Activated CD4-positive, alpha-beta T cell treated with anti-CD3 and anti-CD28 coated beads for 36 hours (primary cell): Measurements from ENCODE around the gene MACROD2. TPM values are rescaled to one million over a fixed set of nuclear protein-coding genes. Genes with fewer than 3 reads are reported as not detected.
"Not testable (repeated sequence)": the region's sequence is repeated elsewhere in the genome, so short reads cannot be mapped to it uniquely, and the experiment has no call there.

Experiments
- ATAC-seq: fragments of 200-7000 bp; cut with Tn5 transposase; one replicate; pipeline ENCODE4 v1.10.0; 2021; ENCODE audit warnings: mild to moderate bottlenecking, moderate library complexity
- CTCF ChIA-PET: fragments of 350-600 bp; sonication (Branson Sonifier 250); formaldehyde crosslinking; loops from one replicate; lab custom pipeline; 2021; ENCODE audit warnings: antibody characterized with exemption; lab: Charles Lee
- POLR2A ChIA-PET: fragments of 350-600 bp; sonication (Branson Sonifier 250); formaldehyde crosslinking; loops from one replicate; lab custom pipeline; 2021; ENCODE audit warnings: antibody characterized with exemption, inconsistent platforms; lab: Charles Lee
- DNase-seq: peaks from one replicate; pipeline ENCODE4 v3.0.0-alpha.2; 2020
- H3K27ac Mint-ChIP-seq: one replicate; pipeline ENCODE4 v1.8.0; 2021; ENCODE audit warnings: mixed read lengths
- H3K27me3 Mint-ChIP-seq: one replicate; pipeline ENCODE4 v1.8.0; 2021; ENCODE audit warnings: mixed read lengths
- H3K36me3 Mint-ChIP-seq: one replicate; pipeline ENCODE4 v1.8.0; 2021; ENCODE audit warnings: low read depth, mixed read lengths
- H3K4me1 Mint-ChIP-seq: one replicate; pipeline ENCODE4 v1.8.0; 2021; ENCODE audit warnings: mixed read lengths
- H3K4me3 Mint-ChIP-seq: one replicate; pipeline ENCODE4 v1.8.0; 2021; ENCODE audit warnings: mild to moderate bottlenecking, moderate library complexity, mixed read lengths
- H3K9me3 Mint-ChIP-seq: one replicate; pipeline ENCODE4 v1.8.0; 2021; ENCODE audit warnings: low read depth, mixed read lengths
- intact Hi-C, 2 experiments: fragments of 100-400 bp; cut with DNase I in 1 of 2; cut with micrococcal nuclease in 1 of 2; formaldehyde crosslinking; loops; one replicate each; pipeline versions ENCODE4 v1.14.2 to v1.15.1; 2022 to 2024; cut with DNase I, micrococcal nuclease
- total RNA-seq, 2 experiments: library from RNA; stranded (reverse); gene quantifications; one replicate each; pipeline ENCODE4 v1.2.3, GENCODE V29; 2021

The MACROD2 gene
- total RNA-seq, 2 experiments from 2014 or later: not detected

GRCh38 chr20:15496501-15497039 is 1501.3 kb downstream of the MACROD2 start:
- no peaks in the 10 kb centered on the region for H3K36me3 Mint-ChIP-seq

GRCh38 chr20:15498926-15499325 is 1503.6 kb downstream of the MACROD2 start:
- no peak overlapping the region for H3K27ac Mint-ChIP-seq
- H3K36me3 Mint-ChIP-seq: no peaks in the 10 kb centered on the region
- H3K27me3 Mint-ChIP-seq: no peaks in the 10 kb centered on the region
- no peaks in the 10 kb centered on the region for H3K4me1 Mint-ChIP-seq
- DNase-seq (no peak), ATAC-seq (no peak)
- peaks cover 3% of the 10 kb centered on the region for H3K9me3 Mint-ChIP-seq
- no peak overlapping the region for H3K4me3 Mint-ChIP-seq
- CTCF ChIA-PET: no interaction called here
- intact Hi-C loops: no loop called here
- POLR2A ChIA-PET: no interaction called here

More at GRCh38 chr20:15496501-15497039, 1501.3 kb downstream of the MACROD2 start:
- H3K4me1 Mint-ChIP-seq: no peaks in the 10 kb centered on the region
- no peak for ATAC-seq
- H3K27ac Mint-ChIP-seq: no peak overlapping the region
- intact Hi-C loops: no loop called here
- ChIA-PET POLR2A (no interaction called here), CTCF (no interaction called here)
- no peak overlapping the region for H3K4me3 Mint-ChIP-seq
- no peaks in the 10 kb centered on the region for H3K27me3 Mint-ChIP-seq
- H3K9me3 Mint-ChIP-seq: peaks cover 3% of the 10 kb centered on the region
- no peak for DNase-seq

GRCh38 chr20:15506311-15506710 is 1511.0 kb downstream of the MACROD2 start:
- DNase-seq (no peak), ATAC-seq (no peak)
- H3K36me3 Mint-ChIP-seq: no peaks in the 10 kb centered on the region
- H3K4me3 Mint-ChIP-seq: no peak overlapping the region
- ChIA-PET CTCF (no interaction called here), POLR2A (no interaction called here)
- no peak overlapping the region for H3K27ac Mint-ChIP-seq
- H3K27me3 Mint-ChIP-seq: no peaks in the 10 kb centered on the region
- no peaks in the 10 kb centered on the region for H3K4me1 Mint-ChIP-seq
- no peaks in the 10 kb centered on the region for H3K9me3 Mint-ChIP-seq
- intact Hi-C loops: no loop called here

- intact Hi-C loops: no loop called here
- no peak overlapping the region for H3K4me3 Mint-ChIP-seq
- no peaks in the 10 kb centered on the region for H3K36me3 Mint-ChIP-seq
- ChIA-PET CTCF (no interaction called here), POLR2A (no interaction called here)
- no peak for DNase-seq
- H3K4me1 Mint-ChIP-seq: no peaks in the 10 kb centered on the region
- H3K27ac Mint-ChIP-seq: no peak overlapping the region
- no peaks in the 10 kb centered on the region for H3K9me3 Mint-ChIP-seq
- no peak for ATAC-seq
- H3K27me3 Mint-ChIP-seq: no peaks in the 10 kb centered on the region
Observed at GRCh38 chr20:15507151-15507550, 1511.8 kb downstream of the MACROD2 start.

- DNase-seq: no peak
- ChIA-PET POLR2A (no interaction called here), CTCF (no interaction called here)
- no peaks in the 10 kb centered on the region for H3K9me3 Mint-ChIP-seq
- H3K4me3 Mint-ChIP-seq: no peak overlapping the region
- H3K27me3 Mint-ChIP-seq: no peaks in the 10 kb centered on the region
- intact Hi-C loops: no loop called here
- no peaks in the 10 kb centered on the region for H3K36me3 Mint-ChIP-seq
- ATAC-seq: no peak
- no peaks in the 10 kb centered on the region for H3K4me1 Mint-ChIP-seq
- no peak overlapping the region for H3K27ac Mint-ChIP-seq
Observed at GRCh38 chr20:15511551-15511950, 1516.2 kb downstream of the MACROD2 start.

GRCh38 chr20:15512916-15513315 is 1517.6 kb downstream of the MACROD2 start:
- Mint-ChIP-seq H3K4me1 (no peaks in the 10 kb centered on the region), H3K27me3 (no peaks in the 10 kb centered on the region), H3K9me3 (peaks cover 5% of the 10 kb centered on the region), H3K36me3 (no peaks in the 10 kb centered on the region), H3K27ac (no peak overlapping the region), H3K4me3 (no peak overlapping the region)
- ChIA-PET CTCF (no interaction called here), POLR2A (no interaction called here)
- no peak for ATAC-seq
- no peak for DNase-seq
- intact Hi-C loops: no loop called here

- no peak overlapping the region for H3K27ac Mint-ChIP-seq
- ChIA-PET CTCF (no interaction called here), POLR2A (no interaction called here)
- ATAC-seq (no peak), DNase-seq (no peak)
- H3K27me3 Mint-ChIP-seq: no peaks in the 10 kb centered on the region
- intact Hi-C loops: no loop called here
- H3K4me3 Mint-ChIP-seq: no peak overlapping the region
- H3K9me3 Mint-ChIP-seq: peaks cover 6% of the 10 kb centered on the region
- no peaks in the 10 kb centered on the region for H3K36me3 Mint-ChIP-seq
- no peaks in the 10 kb centered on the region for H3K4me1 Mint-ChIP-seq
Observed at GRCh38 chr20:15515691-15516090, 1520.4 kb downstream of the MACROD2 start.

- DNase-seq (no peak), ATAC-seq (no peak)
- Mint-ChIP-seq H3K36me3 (no peaks in the 10 kb centered on the region), H3K4me1 (no peaks in the 10 kb centered on the region), H3K9me3 (peaks cover 10% of the 10 kb centered on the region), H3K27ac (no peak overlapping the region), H3K4me3 (no peak overlapping the region), H3K27me3 (no peaks in the 10 kb centered on the region)
- POLR2A ChIA-PET: no interaction called here
- intact Hi-C loops: no loop called here
- CTCF ChIA-PET: no interaction called here
Observed at GRCh38 chr20:15520930-15521524, 1525.7 kb downstream of the MACROD2 start.

GRCh38 chr20:15523400-15523799 is 1528.1 kb downstream of the MACROD2 start:
- no peaks in the 10 kb centered on the region for H3K27me3 Mint-ChIP-seq
- intact Hi-C loops: no loop called here
- CTCF ChIA-PET: no interaction called here
- POLR2A ChIA-PET: no interaction called here
- no peak for ATAC-seq
- DNase-seq: no peak
- H3K4me3 Mint-ChIP-seq: no peak overlapping the region
- no peak overlapping the region for H3K27ac Mint-ChIP-seq
- no peaks in the 10 kb centered on the region for H3K4me1 Mint-ChIP-seq
- H3K36me3 Mint-ChIP-seq: no peaks in the 10 kb centered on the region
- H3K9me3 Mint-ChIP-seq: peaks cover 11% of the 10 kb centered on the region

- Mint-ChIP-seq H3K27ac (no peak overlapping the region), H3K9me3 (peaks cover 8% of the 10 kb centered on the region), H3K36me3 (no peaks in the 10 kb centered on the region), H3K27me3 (no peaks in the 10 kb centered on the region), H3K4me3 (no peak overlapping the region), H3K4me1 (no peaks in the 10 kb centered on the region)
- CTCF ChIA-PET: no interaction called here
- ATAC-seq (no peak), DNase-seq (no peak)
- POLR2A ChIA-PET: no interaction called here
- intact Hi-C loops: no loop called here
Observed at GRCh38 chr20:15528391-15529111, 1533.2 kb downstream of the MACROD2 start.

- CTCF ChIA-PET: no interaction called here
Observed at GRCh38 chr20:15535863-15536262, 1540.5 kb downstream of the MACROD2 start.

GRCh38 chr20:15537200-15537599 is 1541.9 kb downstream of the MACROD2 start:
- H3K4me1 Mint-ChIP-seq, POLR2A ChIA-PET, H3K4me3 Mint-ChIP-seq, CTCF ChIA-PET, ATAC-seq, H3K27me3 Mint-ChIP-seq, H3K9me3 Mint-ChIP-seq, H3K36me3 Mint-ChIP-seq, intact Hi-C loops, H3K27ac Mint-ChIP-seq, DNase-seq: not testable (repeated sequence)

More at GRCh38 chr20:15535863-15536262, 1540.5 kb downstream of the MACROD2 start:
- DNase-seq (no peak), ATAC-seq (no peak)
- H3K9me3 Mint-ChIP-seq: peaks cover 9% of the 10 kb centered on the region
- H3K4me3 Mint-ChIP-seq: no peak overlapping the region
- intact Hi-C loops: no loop called here
- H3K27me3 Mint-ChIP-seq: no peaks in the 10 kb centered on the region
- H3K27ac Mint-ChIP-seq: no peak overlapping the region
- H3K4me1 Mint-ChIP-seq: no peaks in the 10 kb centered on the region
- POLR2A ChIA-PET: no interaction called here
- H3K36me3 Mint-ChIP-seq: no peaks in the 10 kb centered on the region
